ENCODE measurements around the gene RNU6-1.

Gene RNU6-1

DNA sequence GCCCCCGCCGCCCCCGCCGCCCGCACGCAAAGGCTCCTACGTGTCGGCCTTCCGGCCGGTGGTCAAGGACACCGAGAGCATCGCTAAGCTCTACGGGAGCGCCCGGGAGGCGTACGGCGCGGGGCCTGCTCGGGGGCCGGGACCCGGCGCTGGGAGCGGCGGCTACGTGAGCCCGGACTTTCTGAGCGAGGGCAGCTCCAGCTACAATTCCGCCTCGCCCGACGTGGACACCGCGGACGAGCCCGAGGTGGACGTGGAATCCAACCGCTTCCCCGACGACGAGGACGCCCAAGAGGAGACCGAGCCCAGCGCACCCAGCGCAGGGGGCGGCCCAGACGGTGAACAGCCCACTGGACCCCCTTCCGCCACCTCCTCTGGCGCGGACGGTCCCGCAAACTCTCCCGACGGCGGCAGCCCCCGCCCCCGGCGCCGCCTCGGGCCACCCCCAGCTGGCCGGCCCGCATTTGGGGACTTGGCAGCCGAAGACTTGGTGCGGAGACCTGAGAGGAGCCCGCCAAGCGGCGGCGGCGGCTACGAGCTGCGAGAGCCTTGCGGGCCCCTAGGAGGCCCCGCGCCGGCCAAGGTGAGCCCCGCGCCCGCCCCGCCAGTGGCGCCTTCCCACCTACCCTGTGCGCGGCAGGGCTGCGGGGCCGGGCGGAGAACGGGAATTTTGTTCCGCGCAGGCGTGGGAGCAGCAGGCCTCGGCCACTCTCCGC lies 12.1 kb downstream of the RNU6-1 start:
- H2BK12ac ChIP-seq (ENCODE audit: low read length): no peak overlapping the region
- H2BK120ac ChIP-seq (ENCODE audit: low read depth, low read length): no peak overlapping the region
- peaks cover 6% of the 10 kb centered on the region for H3K79me1 ChIP-seq (ENCODE audit: low read depth, low read length)
- peak overlapping the region; percentile 71 for H3K18ac ChIP-seq (ENCODE audit: low read length)
- H2BK5ac ChIP-seq (ENCODE audit: low read length): no peak overlapping the region
- H3K36me3 ChIP-seq (replicated peaks in 1 of 2; ENCODE audit: control insufficient read depth in 2 of 2, insufficient read depth in 2 of 2, low read length in 2 of 2): no peaks in the 10 kb centered on the region
- H3K14ac ChIP-seq (ENCODE audit: low read length): no peak overlapping the region
- DNase-seq (ENCODE audit: low spot score): no peak
- peak overlapping the region; percentile 0 for H3K4me2 ChIP-seq (ENCODE audit: insufficient read depth, low read length, poor library complexity, severe bottlenecking)
- H4K91ac ChIP-seq (ENCODE audit: low read depth, low read length, poor library complexity): no peak overlapping the region
- no peak overlapping the region for H2AK5ac ChIP-seq (ENCODE audit: low read depth, low read length)
- H3K4me1 ChIP-seq (ENCODE audit: control insufficient read depth in 2 of 2, insufficient read depth in 1 of 2, low read depth in 1 of 2, low read length in 2 of 2): peaks cover 4 to 19% of the 10 kb centered on the region in 2 donors
- H3K9ac ChIP-seq (ENCODE audit: low read depth, low read length, poor library complexity): no peak overlapping the region
- no peak overlapping the region for H3K23ac ChIP-seq (ENCODE audit: low read depth, low read length, poor library complexity)
- H3K4ac ChIP-seq (ENCODE audit: low read length): no peak overlapping the region
- peak overlapping the region; percentile 58 for H2AFZ ChIP-seq (ENCODE audit: low read length)
- H3K9me3 ChIP-seq (replicated peaks in 1 of 2; ENCODE audit: control insufficient read depth in 2 of 2, insufficient read depth in 1 of 2, low read depth in 1 of 2, low read length in 2 of 2): peaks cover 10% of the 10 kb centered on the region in 2 donors
- no peak overlapping the region for H3K4me3 ChIP-seq (ENCODE audit: low read length in 2 of 2)
- peaks cover 80 to 98% (median 98%) of the 10 kb centered on the region in 3 experiments for H3K27me3 ChIP-seq (ENCODE audit: control insufficient read depth in 3 of 3, insufficient read depth in 3 of 3, low read depth in 1 of 3, low read length in 3 of 3)
- peak overlapping the region; percentile 58 for H2BK15ac ChIP-seq (ENCODE audit: low read length)
- no peak overlapping the region for H4K8ac ChIP-seq (ENCODE audit: low read depth, low read length)
- WGBS, 2 donors (ENCODE audit: extremely low coverage in 2 of 2, insufficient read length in 2 of 2, insufficient replicate concordance in 1 of 2): no CpG with 5 or more reads among the region's 91 CpGs
- no peak overlapping the region for H3K27ac ChIP-seq (replicated peaks; ENCODE audit: low read length)

DNA sequence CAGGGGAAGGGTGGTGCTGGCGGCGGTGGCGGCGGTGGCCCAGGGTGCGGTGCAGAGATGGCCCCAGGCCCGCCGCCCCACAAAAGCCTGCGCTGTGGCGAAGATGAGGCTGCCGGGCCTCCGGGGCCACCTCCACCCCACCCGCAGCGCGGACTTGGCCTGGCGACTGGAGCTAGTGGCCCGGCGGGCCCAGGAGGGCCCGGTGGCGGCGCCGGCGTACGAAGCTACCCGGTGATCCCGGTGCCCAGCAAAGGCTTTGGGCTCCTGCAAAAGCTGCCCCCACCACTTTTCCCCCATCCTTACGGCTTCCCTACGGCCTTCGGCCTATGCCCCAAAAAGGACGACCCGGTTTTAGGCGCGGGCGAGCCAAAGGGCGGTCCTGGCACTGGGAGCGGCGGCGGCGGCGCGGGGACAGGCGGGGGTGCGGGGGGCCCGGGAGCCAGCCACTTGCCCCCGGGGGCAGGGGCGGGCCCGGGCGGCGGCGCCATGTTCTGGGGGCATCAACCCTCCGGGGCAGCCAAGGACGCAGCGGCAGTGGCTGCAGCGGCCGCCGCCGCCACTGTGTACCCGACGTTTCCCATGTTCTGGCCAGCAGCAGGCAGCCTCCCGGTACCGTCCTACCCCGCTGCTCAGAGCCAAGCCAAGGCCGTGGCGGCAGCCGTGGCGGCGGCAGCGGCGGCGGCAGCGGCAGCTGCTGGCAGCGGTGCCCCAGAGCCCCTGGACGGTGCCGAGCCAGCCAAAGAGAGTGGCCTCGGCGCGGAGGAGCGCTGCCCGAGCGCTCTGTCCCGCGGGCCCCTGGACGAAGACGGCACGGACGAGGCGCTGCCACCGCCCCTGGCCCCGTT lies 12.9 kb downstream of the RNU6-1 start:
- DNase-seq (ENCODE audit: low spot score): no peak
- H3K23ac ChIP-seq (ENCODE audit: low read depth, low read length, poor library complexity): peak overlapping the region; percentile 98
- WGBS, 2 donors (ENCODE audit: extremely low coverage in 2 of 2, insufficient read length in 2 of 2, insufficient replicate concordance in 1 of 2): no CpG with 5 or more reads among the region's 88 CpGs
- H3K18ac ChIP-seq (ENCODE audit: low read length): peak overlapping the region; percentile 28
- H3K9ac ChIP-seq (ENCODE audit: low read depth, low read length, poor library complexity): no peak overlapping the region
- no peak overlapping the region for H4K91ac ChIP-seq (ENCODE audit: low read depth, low read length, poor library complexity)
- no peak overlapping the region for H2BK12ac ChIP-seq (ENCODE audit: low read length)
- H4K8ac ChIP-seq (ENCODE audit: low read depth, low read length): no peak overlapping the region
- peaks cover 10 to 12% of the 10 kb centered on the region in 2 donors for H3K9me3 ChIP-seq (replicated peaks in 1 of 2; ENCODE audit: control insufficient read depth in 2 of 2, insufficient read depth in 1 of 2, low read depth in 1 of 2, low read length in 2 of 2)
- H3K14ac ChIP-seq (ENCODE audit: low read length): peak overlapping the region; percentile 71
- peaks cover 6% of the 10 kb centered on the region for H3K79me1 ChIP-seq (ENCODE audit: low read depth, low read length)
- no peak overlapping the region for H3K4me3 ChIP-seq (ENCODE audit: low read length in 2 of 2)
- H2BK15ac ChIP-seq (ENCODE audit: low read length): no peak overlapping the region
- no peaks in the 10 kb centered on the region for H3K36me3 ChIP-seq (replicated peaks in 1 of 2; ENCODE audit: control insufficient read depth in 2 of 2, insufficient read depth in 2 of 2, low read length in 2 of 2)
- peaks cover 84 to 98% (median 98%) of the 10 kb centered on the region in 3 experiments for H3K27me3 ChIP-seq (ENCODE audit: control insufficient read depth in 3 of 3, insufficient read depth in 3 of 3, low read depth in 1 of 3, low read length in 3 of 3)
- H3K27ac ChIP-seq (replicated peaks; ENCODE audit: low read length): no peak overlapping the region
- H3K4me1 ChIP-seq (ENCODE audit: control insufficient read depth in 2 of 2, insufficient read depth in 1 of 2, low read depth in 1 of 2, low read length in 2 of 2): peaks cover 3 to 13% of the 10 kb centered on the region in 2 donors
- H2AK5ac ChIP-seq (ENCODE audit: low read depth, low read length): no peak overlapping the region
- H2AFZ ChIP-seq (ENCODE audit: low read length): peak overlapping the region; percentile 58
- no peak overlapping the region for H2BK120ac ChIP-seq (ENCODE audit: low read depth, low read length)
- no peak overlapping the region for H3K4me2 ChIP-seq (ENCODE audit: insufficient read depth, low read length, poor library complexity, severe bottlenecking)
- H3K4ac ChIP-seq (ENCODE audit: low read length): no peak overlapping the region
- no peak overlapping the region for H2BK5ac ChIP-seq (ENCODE audit: low read length)

DNA sequence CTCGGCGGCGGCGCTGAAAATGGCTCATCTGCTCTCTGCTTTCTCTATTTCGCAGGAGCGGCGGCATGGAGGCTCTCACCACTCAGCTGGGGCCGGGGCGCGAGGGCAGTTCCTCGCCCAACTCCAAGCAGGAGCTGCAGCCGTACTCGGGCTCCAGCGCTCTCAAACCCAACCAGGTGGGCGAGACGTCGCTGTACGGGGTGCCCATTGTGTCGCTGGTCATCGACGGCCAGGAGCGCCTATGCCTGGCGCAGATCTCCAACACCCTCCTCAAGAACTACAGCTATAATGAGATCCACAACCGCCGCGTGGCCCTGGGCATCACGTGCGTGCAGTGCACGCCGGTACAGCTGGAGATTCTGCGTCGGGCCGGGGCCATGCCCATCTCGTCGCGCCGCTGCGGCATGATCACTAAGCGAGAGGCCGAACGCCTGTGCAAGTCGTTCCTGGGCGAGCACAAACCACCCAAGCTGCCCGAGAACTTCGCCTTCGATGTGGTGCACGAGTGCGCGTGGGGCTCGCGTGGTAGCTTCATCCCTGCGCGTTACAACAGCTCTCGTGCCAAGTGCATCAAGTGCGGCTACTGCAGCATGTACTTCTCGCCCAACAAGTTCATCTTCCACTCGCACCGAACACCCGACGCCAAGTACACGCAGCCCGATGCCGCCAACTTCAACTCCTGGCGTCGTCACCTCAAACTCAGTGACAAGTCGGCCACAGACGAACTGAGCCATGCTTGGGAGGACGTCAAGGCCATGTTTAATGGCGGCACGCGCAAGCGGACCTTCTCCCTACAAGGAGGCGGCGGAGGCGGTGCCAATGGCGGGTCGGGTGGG lies 13.7 kb downstream of the RNU6-1 start:
- H2BK120ac ChIP-seq (ENCODE audit: low read depth, low read length): no peak overlapping the region
- no peak overlapping the region for H4K91ac ChIP-seq (ENCODE audit: low read depth, low read length, poor library complexity)
- H2BK5ac ChIP-seq (ENCODE audit: low read length): peak overlapping the region; percentile 11
- peak overlapping the region; percentile 71 for H3K14ac ChIP-seq (ENCODE audit: low read length)
- no peaks in the 10 kb centered on the region for H3K36me3 ChIP-seq (replicated peaks in 1 of 2; ENCODE audit: control insufficient read depth in 2 of 2, insufficient read depth in 2 of 2, low read length in 2 of 2)
- peak overlapping the region; percentile 42 for H2AFZ ChIP-seq (ENCODE audit: low read length)
- no CpG with 5 or more reads among the region's 77 CpGs for WGBS, 2 donors (ENCODE audit: extremely low coverage in 2 of 2, insufficient read length in 2 of 2, insufficient replicate concordance in 1 of 2)
- no peak overlapping the region for H2AK5ac ChIP-seq (ENCODE audit: low read depth, low read length)
- H3K4me2 ChIP-seq (ENCODE audit: insufficient read depth, low read length, poor library complexity, severe bottlenecking): no peak overlapping the region
- peak overlapping the region; percentile 31 for H3K18ac ChIP-seq (ENCODE audit: low read length)
- no peak overlapping the region for H2BK12ac ChIP-seq (ENCODE audit: low read length)
- peaks cover 92 to 99% (median 99%) of the 10 kb centered on the region in 3 experiments for H3K27me3 ChIP-seq (ENCODE audit: control insufficient read depth in 3 of 3, insufficient read depth in 3 of 3, low read depth in 1 of 3, low read length in 3 of 3)
- H3K9me3 ChIP-seq (replicated peaks in 1 of 2; ENCODE audit: control insufficient read depth in 2 of 2, insufficient read depth in 1 of 2, low read depth in 1 of 2, low read length in 2 of 2): peaks cover 10 to 12% of the 10 kb centered on the region in 2 donors
- peaks cover 6% of the 10 kb centered on the region for H3K79me1 ChIP-seq (ENCODE audit: low read depth, low read length)
- no peak overlapping the region for H3K9ac ChIP-seq (ENCODE audit: low read depth, low read length, poor library complexity)
- no peak overlapping the region for H3K27ac ChIP-seq (replicated peaks; ENCODE audit: low read length)
- H2BK15ac ChIP-seq (ENCODE audit: low read length): no peak overlapping the region
- H3K23ac ChIP-seq (ENCODE audit: low read depth, low read length, poor library complexity): peak overlapping the region; percentile 98
- H3K4me3 ChIP-seq (ENCODE audit: low read length in 2 of 2): peak overlapping the region in 1 of 2 donors; percentile 56
- H3K4ac ChIP-seq (ENCODE audit: low read length): no peak overlapping the region
- no peak for DNase-seq (ENCODE audit: low spot score)
- H4K8ac ChIP-seq (ENCODE audit: low read depth, low read length): peak overlapping the region; percentile 17
- peaks cover 3 to 21% of the 10 kb centered on the region in 2 donors for H3K4me1 ChIP-seq (ENCODE audit: control insufficient read depth in 2 of 2, insufficient read depth in 1 of 2, low read depth in 1 of 2, low read length in 2 of 2)

All from neuronal stem cell (in vitro differentiated cells).